Measurements from ENCODE around the gene DGCR2.
"Not testable (repeated sequence)": the region's sequence is repeated elsewhere in the genome, so short reads cannot be mapped to it uniquely, and the experiment has no call there.

The DGCR2 gene

DNA sequence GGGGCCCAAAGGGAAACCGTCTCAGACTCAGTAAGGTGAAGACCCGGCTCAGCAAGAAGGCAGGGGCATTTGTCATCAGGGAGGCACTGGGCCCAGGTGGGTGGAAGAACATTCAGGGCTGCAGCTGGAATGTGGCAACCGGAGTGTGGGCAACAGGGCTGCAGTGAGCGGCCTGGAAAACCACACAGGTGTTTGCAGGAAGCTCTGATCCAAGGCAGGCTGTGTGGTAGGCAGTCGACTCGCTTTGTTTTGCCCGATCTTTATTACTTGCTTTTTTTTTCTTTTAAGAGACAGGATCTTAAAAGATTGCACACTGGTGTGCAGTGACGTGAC is 82.8 kb downstream of the DGCR2 start:
- no peak for DNase-seq

GRCh38 chr22:19038728-19039447 is 83.3 kb downstream of the DGCR2 start:
- DNase-seq: no peak

DNA sequence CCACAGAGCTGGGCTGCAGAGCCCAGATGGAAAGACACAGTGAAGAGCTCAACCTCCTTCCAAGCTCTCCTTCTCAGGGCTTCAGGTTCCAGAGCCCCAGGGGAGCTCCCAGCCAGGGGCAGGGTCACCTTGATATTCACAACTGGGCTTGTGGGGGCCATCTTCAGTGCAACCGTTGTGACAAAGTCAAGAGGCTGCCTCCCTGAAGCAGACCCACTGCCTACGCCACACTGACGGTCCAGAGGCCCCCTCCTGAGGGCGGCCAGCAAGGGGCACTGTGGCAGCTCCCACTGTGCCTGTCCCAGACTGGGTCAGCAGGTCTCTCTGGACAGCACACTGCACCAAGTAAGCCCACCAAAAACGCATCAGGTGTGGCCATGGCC is 84.1 kb downstream of the DGCR2 start:
- DNase-seq: no peak

DNA sequence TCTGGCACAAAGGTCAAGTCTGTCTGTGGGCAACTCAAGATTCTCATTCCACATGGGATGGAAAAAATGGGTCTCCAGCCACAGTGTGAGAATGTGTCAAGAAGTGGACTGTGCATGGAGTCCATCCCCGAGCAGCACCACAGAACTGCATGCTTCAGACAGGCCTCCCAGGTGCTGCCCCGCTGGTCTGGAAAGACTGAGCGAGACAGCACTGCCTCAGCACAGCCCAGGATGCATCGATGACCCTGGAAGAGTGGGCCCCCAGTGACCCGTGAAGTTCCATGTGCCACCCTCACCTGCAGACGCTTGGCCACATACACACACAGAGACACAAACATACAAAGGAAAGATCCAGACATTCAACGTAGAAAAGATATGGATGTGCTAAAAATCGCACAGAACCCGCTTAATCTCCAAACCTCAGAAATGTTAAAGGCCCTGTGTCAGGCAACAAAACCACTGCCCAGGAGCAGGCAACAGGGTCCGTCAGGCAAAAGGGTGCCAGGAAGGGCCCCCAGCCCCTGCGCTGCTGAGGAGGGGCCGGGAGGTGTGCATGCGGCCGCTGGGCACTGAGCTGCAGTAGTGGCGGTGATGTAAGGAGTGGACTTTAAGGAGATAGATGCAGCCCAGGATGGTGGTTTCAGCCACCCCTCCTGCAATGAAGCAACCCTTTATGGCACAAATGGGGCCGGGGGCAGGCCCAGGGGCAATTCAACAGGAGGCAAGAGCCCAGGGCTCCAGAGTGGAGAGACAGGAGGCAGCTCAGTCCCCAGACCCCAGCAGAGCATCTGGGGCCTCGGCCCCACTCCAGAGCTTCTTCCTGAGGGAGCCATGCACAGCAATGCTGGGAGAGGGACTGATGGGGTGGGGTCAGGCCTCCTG is 84.7 kb downstream of the DGCR2 start:
- DNase-seq: no peak

- no peak for DNase-seq
These were observed 85.5 kb downstream of the DGCR2 start for GRCh38 chr22:19036523-19037273.

GRCh38 chr22:19036229-19036522 is 86.0 kb downstream of the DGCR2 start:
- DNase-seq: no peak

- DNase-seq: no peak
These were observed 86.6 kb downstream of the DGCR2 start for GRCh38 chr22:19035474-19036228.

DNA sequence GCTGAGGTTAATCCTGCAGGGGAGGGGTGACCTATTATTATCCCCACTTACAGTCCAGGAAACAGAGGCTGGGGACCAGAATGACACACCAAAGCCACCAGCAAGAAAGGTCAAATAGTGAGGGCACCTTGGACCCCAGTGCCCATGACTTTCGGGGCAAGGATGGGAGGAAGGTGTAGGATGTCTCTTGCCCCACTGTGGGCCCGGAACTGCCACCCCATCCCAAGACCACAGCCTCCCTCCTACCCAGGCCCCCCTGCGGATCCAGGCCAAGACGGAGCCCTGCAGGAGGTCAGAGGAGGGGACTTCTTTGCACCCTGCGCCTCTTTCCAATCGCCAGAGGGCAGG is 87.1 kb downstream of the DGCR2 start:
- DNase-seq: not testable (repeated sequence)

GRCh38 chr22:19034724-19035120 is 87.5 kb downstream of the DGCR2 start:
- DNase-seq: not testable (repeated sequence)

DNA sequence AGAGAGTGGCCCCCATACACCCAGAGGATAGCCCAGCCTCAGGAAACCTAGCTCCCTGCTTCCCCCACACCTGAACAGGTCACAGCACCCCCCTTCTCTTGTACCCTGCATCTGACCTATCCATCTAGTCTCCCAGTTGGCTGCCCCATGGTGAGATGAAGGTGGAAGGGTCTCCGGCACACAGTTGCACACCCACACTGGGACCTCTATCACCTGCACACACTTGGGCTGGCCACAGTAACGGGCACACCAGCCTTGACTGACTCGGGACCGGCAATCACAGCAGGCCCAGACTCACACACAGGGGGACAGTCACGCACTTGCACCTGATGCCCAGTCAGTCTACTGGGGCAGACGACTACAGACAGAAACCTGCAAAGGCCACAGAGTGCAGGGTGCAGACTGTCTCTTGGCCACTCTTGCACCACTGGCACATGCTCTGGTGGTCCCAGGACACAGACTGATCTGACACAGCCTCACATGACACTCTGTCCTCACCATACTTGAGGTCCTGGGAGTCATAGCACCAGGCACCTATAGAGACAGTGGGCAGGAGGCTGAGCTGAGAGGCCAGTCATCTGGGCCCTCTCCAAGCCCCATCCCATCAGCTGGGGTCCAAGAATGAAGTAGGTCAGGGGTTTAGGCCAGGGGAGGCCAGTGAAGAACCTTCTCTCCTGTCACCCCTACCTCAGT is 88.0 kb downstream of the DGCR2 start:
- not testable (repeated sequence) for DNase-seq

DNA sequence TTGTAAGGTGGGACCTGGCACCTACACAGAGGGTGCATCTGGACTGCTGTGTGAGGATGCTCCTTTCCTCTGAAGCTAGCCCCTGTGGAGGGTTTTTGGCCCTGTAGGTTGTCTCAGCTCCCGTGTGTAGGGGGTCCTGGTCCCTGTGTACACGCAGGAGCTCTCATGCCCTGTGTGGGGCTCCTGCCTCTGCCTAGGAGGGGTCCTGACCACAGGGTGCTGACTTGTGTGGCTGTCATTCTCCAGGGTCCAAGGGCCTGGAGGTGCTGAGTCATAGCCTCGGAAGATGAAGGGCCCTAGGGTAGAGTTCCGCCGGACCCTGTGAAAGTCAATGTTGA is 88.7 kb downstream of the DGCR2 start:
- DNase-seq: not testable (repeated sequence)

GRCh38 chr22:19032898-19033567 is 89.2 kb downstream of the DGCR2 start:
- not testable (repeated sequence) for DNase-seq

DNA sequence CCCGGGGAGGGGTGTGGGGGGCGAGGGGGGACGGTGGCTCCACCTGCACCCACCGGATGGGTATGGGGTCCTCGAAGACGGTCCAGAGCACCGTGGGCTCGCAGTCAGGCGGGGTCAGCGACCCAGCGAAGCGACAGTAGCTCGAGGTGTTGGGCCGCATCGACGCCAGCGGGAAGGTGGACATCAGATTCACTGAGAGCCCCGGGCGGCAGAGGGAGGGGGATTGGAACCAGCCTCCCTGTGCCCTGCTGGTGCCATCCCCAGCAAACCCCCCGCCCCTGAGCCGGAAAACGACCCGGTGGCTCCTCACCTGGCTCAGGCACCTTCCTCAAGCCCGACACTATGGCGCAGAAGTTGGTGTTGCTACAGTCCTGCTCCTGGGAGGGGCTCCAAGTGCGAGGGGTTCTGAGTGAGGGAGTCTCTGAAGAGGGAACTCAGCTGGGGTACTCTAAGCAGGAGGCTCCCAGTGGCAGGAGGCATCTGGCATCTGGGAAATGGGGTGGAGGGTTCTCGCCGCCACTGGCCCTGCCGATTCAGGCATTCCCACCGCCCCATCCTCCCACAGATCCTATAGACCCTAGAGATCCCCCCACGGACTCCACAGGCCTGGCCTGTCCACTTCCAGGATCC is 89.9 kb downstream of the DGCR2 start:
- DNase-seq: not testable (repeated sequence)

- DNase-seq: not testable (repeated sequence)
These were observed 91.3 kb downstream of the DGCR2 start for GRCh38 chr22:19030889-19031252.

- DNase-seq: not testable (repeated sequence)
These were observed 91.9 kb downstream of the DGCR2 start for GRCh38 chr22:19030226-19030888.

- not testable (repeated sequence) for DNase-seq
These were observed 92.8 kb downstream of the DGCR2 start for GRCh38 chr22:19029113-19030103.

DNA sequence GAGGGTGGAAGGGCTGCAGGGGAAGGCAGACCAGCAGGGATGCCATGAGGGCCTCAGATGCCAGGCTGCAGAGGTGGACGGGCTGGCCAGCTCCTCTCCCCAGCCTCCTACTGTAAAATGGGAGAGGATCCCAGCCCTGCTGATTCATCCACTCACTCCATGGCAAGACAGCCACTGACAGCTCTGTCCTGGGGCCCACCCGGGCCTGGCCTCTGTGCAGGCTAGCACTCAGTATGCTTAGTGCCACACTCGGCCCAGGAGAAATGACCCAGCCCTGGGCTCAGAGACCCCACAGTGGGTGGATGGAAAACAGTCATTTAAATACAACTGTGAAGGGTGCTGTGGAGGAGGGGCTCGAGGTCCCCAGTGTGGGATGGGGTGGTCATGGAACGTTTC is 94.2 kb downstream of the DGCR2 start:
- not testable (repeated sequence) for DNase-seq

DNA sequence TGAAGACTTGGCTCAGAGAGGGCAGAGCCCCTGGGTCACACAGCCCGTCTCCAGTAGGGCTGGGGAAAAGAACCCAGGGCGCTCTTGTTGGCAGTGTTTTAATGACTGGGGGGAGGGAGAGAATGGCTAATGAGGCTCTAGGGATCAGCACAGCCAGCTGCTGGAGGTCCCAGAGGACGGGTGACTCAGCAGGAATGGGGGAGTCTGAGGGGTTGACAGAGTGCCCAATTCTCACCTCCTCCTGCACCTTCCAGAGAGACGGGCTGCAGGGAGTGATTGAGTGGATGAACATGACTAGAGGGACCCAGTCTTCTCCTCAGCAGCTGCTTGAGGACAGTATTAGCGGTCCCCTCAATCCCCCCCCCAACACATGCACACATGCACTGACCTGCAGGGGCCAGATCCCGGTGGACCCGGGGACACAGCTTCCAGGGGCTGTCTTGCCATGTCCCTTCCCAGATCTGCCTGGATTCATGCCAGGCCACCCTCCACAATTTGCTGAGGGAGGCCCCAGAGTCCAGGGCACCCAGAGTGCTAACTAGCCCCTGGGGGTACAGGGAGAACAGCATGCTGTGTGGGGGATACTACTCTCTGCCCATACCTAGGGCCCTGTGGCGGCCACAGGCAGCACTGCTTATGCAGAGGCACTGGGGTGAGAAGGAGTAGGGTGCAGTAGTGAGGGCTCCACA is 94.7 kb downstream of the DGCR2 start:
- not testable (repeated sequence) for DNase-seq

- DNase-seq: not testable (repeated sequence)
These were observed 96.1 kb downstream of the DGCR2 start for GRCh38 chr22:19026080-19026479.
